Right hindlimb (tissue), 1 donor: ENCODE results near the gene SYT6.

ENCODE experiments used
- DNase-seq: peaks from one replicate; pipeline ENCODE4 v3.0.0-alpha.2; 2018

Gene SYT6

GRCh38 chr1:114117654-114118053 lies 36.0 kb downstream of the SYT6 start:
- DNase-seq, result no peak

- no peak for DNase-seq
Measured at GRCh38 chr1:114116086-114116485, 37.6 kb downstream of the SYT6 start.

GRCh38 chr1:114114185-114115094 lies 39.2 kb downstream of the SYT6 start:
- DNase-seq, result no peak

- no peak for DNase-seq
Measured at GRCh38 chr1:114113411-114114184, 40.1 kb downstream of the SYT6 start.

GRCh38 chr1:114112775-114113174 lies 40.9 kb downstream of the SYT6 start:
- no peak for DNase-seq

- no peak for DNase-seq
Measured at GRCh38 chr1:114111731-114112641, 41.7 kb downstream of the SYT6 start.

DNA sequence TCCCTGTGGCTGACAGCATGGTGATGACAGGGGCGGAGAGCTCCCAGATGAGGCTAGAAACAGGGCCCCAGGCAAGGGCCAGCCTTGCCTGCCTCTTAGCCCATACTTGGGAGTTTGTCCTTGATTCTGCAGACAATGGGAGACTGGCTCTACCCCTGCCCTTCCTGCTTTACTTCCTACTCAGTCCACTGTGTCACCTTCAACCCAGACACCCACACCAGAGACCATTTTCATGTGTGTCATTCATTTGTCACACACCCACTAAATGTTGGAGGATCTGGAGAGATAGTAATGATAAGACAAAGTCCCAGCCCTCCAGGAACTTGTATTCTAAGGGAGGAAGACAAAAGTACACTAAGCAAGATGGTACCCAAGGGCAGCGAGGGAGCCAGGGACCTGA lies 43.7 kb downstream of the SYT6 start:
- no peak for DNase-seq

- peak; percentile 58 for DNase-seq
Measured at GRCh38 chr1:114108751-114109255, 44.9 kb downstream of the SYT6 start.

- no peak for DNase-seq
Measured at GRCh38 chr1:114107474-114108435, 45.9 kb downstream of the SYT6 start.

- DNase-seq, result peak; percentile 70
Measured at GRCh38 chr1:114105421-114105979, 48.2 kb downstream of the SYT6 start.

DNA sequence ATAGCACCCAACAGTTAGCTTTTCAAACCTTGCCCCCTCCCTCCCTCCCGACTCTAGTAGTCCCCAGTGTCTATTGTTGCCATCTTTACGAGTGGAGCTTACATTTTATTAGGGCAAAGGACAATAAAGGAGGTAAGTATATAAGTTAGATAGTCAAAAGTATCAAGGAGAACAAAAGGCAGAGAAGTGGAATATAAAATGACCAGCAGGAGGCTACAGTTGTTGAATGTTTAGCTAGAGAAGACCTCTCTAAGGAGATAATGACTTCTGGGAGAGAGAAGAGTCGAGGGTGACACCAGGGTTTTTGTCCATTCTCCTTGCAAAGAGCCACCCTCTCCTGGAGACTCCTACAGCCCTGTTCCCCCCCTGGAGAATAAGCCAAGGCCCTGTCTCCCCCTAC lies 48.7 kb downstream of the SYT6 start:
- no peak for DNase-seq

DNA sequence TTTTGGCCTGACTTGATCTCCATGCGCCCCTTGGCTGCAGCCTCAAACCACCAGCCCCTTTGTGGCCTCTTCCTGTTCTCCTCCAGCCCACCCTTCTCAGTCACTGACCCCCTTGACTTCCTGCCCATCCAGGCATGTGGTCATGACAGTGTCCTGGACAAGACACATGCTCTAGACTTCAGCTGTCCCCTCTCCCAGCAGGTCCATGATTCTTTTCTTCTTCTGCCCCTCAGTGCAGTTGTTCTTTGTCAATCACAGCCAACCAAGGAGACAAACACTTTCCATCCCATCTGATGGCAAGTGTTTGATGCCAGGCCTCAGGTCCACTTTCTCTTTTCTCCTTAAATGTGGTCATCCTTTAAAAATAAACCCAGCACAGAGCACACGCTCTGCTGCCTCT lies 49.7 kb downstream of the SYT6 start:
- peak; percentile 53 for DNase-seq

DNA sequence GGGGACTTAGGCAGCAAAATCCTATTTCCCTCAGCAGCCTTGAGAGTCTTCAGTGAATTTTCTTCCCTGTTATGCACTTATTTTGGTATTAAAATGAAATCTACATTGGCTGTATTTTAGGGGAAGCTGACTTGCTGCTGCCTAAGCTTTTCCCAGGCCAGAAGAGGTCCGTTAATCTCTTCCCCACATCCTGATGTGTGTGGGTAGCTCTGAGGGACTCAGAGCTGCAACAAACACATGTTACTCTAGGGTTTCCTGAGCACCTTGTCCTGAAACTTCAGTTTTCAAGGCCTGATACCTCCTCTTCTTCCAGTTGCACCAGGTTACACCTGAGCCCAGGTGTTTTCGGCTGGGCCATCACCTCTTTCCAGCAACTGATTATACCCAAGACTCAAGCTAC lies 51.5 kb downstream of the SYT6 start:
- no peak for DNase-seq

DNA sequence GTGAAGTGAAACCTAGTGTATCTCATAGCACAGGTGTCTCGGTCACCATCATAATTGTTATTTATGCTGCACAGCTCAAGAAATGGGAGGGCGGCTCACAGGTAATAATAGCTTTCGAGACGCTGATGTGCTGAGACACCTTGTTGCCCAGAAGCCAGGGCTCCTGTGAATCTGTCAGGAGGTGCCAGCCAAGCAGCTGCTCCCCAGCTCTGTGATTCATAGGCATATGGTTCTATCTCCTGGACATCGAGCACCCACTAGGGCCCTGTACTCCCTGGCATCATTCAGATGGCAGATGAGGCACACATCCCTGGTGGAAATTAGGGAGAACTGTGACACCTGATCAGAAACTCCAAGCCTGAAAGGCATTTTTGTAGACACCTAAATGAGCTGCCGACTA lies 53.5 kb downstream of the SYT6 start:
- DNase-seq, result no peak

- DNase-seq, result no peak
Measured at GRCh38 chr1:114099268-114099667, 54.4 kb downstream of the SYT6 start.

DNA sequence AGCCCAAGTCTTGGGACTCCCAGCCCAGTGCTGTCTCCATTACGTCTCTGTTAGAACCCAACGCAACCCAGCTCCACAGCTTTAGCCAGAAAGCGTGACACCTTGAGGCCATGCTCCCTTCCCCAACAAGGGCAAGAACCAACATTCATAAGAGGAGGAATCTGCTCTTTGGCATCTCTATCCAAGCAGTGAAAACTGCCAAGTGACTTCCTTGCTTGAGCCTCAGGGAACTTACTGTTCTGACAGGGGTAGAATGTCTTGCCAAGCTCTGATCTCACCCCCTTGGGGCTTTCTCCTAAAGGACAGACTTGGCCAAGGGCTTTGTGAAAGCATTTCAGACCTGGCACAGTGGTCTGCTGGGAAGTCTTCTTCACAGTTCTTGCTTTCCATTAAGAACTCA lies 56.6 kb downstream of the SYT6 start:
- no peak for DNase-seq

GRCh38 chr1:114094675-114095074 lies 59.0 kb downstream of the SYT6 start:
- DNase-seq, result no peak

GRCh38 chr1:114094363-114094634 lies 59.4 kb downstream of the SYT6 start:
- DNase-seq, result no peak

GRCh38 chr1:114093624-114094362 lies 59.9 kb downstream of the SYT6 start:
- DNase-seq, result no peak

GRCh38 chr1:114092186-114093062 lies 61.2 kb downstream of the SYT6 start:
- no peak for DNase-seq
